Stimulated activated CD4-positive, alpha-beta T cell treated with anti-CD3 and anti-CD28 coated beads, TNF-alpha, amount 100 ng/mL, for 48 hours (primary cell): ENCODE results near the gene LRRC45.

ENCODE experiments used
- DNase-seq, 3 donors: peaks; one replicate each; pipeline ENCODE4 v3.0.0-alpha.2; 2020; ENCODE audit warnings: low read depth in 3 of 3

LRRC45 gene

GRCh38 chr17:81993729-81994592 lies 29.1 kb upstream of the LRRC45 start:
- DNase-seq = no peak

- no peak for DNase-seq
Measured at GRCh38 chr17:81994593-81995462, 28.3 kb upstream of the LRRC45 start.

GRCh38 chr17:81995463-81996231 lies 27.5 kb upstream of the LRRC45 start:
- DNase-seq = no peak

- DNase-seq = no peak
Measured at GRCh38 chr17:81996232-81996756, 26.8 kb upstream of the LRRC45 start.

- DNase-seq = no peak
Measured at GRCh38 chr17:81996757-81997441, 26.2 kb upstream of the LRRC45 start.

GRCh38 chr17:81998212-81998611 lies 24.9 kb upstream of the LRRC45 start:
- DNase-seq = no peak

- no peak for DNase-seq
Measured at GRCh38 chr17:81998691-81999438, 24.2 kb upstream of the LRRC45 start.

GRCh38 chr17:81999587-81999975 lies 23.5 kb upstream of the LRRC45 start:
- no peak for DNase-seq

GRCh38 chr17:81999976-82000802 lies 22.9 kb upstream of the LRRC45 start:
- DNase-seq = no peak

- DNase-seq = no peak
Measured at GRCh38 chr17:82000803-82001570, 22.1 kb upstream of the LRRC45 start.

GRCh38 chr17:82001571-82002056 lies 21.5 kb upstream of the LRRC45 start:
- no peak for DNase-seq

GRCh38 chr17:82003411-82004381 lies 19.4 kb upstream of the LRRC45 start:
- DNase-seq = peak in 2 of 3 donors; percentile 15 to 24

GRCh38 chr17:82004517-82005455 lies 18.3 kb upstream of the LRRC45 start:
- no peak for DNase-seq

GRCh38 chr17:82005701-82006348 lies 17.3 kb upstream of the LRRC45 start:
- no peak for DNase-seq

GRCh38 chr17:82006468-82007227 lies 16.5 kb upstream of the LRRC45 start:
- DNase-seq = no peak
